ENCODE data around the gene IFRD1.

GRCh38 chr7:112433289-112433688 lies 17.0 kb upstream of the IFRD1 start:
- TF ChIP-seq POLR2A (IDR thresholded peaks at IDR 0.05; ENCODE audit: low read depth, low read length) (no peak), POLR2AphosphoS5 (IDR thresholded peaks at IDR 0.05; ENCODE audit: insufficient read depth, low read depth, low read length) (no peak), JUN (IDR thresholded peaks at IDR 0.05; ENCODE audit: borderline replicate concordance, insufficient read depth, insufficient read length, low read depth) (no peak), CTCF (IDR thresholded peaks at IDR 0.05; ENCODE audit: extremely low read depth in 1 of 2, insufficient read depth in 1 of 2, low read depth in 1 of 2, low read length in 2 of 2) (no peak), GATA2 (IDR thresholded peaks at IDR 0.05; ENCODE audit: insufficient read depth, insufficient read length, low read depth, low read length) (no peak), MYC (IDR thresholded peaks at IDR 0.05; ENCODE audit: low read depth, low read length) (no peak)
